Measurements from ENCODE around the gene ZDHHC24.

DNA sequence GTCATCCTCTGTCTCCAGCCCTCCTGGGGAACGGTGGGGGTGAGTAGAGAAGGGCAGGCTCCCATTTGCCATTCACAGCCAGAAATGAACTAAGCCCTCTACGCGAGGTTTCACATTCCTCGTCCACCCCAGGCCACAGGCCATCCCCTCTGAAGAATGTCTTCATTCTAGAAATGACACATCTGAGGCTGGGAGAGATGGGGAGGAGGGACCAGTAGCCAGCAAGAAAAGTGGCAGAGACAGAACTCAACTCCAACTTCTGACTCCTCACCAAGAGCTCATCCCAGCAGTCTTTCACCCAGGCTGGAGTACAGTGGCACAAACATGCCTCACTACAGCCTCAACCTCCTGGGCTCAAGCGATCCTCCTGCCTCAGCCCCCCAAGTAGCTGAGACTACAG is 19.1 kb upstream of the ZDHHC24 start:
- TF ChIP-seq, protein P1, sequence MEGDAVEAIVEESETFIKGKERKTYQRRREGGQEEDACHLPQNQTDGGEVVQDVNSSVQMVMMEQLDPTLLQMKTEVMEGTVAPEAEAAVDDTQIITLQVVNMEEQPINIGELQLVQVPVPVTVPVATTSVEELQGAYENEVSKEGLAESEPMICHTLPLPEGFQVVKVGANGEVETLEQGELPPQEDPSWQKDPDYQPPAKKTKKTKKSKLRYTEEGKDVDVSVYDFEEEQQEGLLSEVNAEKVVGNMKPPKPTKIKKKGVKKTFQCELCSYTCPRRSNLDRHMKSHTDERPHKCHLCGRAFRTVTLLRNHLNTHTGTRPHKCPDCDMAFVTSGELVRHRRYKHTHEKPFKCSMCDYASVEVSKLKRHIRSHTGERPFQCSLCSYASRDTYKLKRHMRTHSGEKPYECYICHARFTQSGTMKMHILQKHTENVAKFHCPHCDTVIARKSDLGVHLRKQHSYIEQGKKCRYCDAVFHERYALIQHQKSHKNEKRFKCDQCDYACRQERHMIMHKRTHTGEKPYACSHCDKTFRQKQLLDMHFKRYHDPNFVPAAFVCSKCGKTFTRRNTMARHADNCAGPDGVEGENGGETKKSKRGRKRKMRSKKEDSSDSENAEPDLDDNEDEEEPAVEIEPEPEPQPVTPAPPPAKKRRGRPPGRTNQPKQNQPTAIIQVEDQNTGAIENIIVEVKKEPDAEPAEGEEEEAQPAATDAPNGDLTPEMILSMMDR (IDR thresholded peaks at IDR 0.05): no peak
- TF ChIP-seq TCF7L2 (IDR thresholded peaks at IDR 0.05; ENCODE audit: low read depth, low read length) (no peak), SIN3A (IDR thresholded peaks at IDR 0.05; ENCODE audit: borderline replicate concordance, insufficient read depth, low read depth, low read length) (no peak), POLR2AphosphoS5 (IDR thresholded peaks at IDR 0.05; ENCODE audit: low read depth, low read length) (no peak)
- TF ChIP-seq, protein P2, sequence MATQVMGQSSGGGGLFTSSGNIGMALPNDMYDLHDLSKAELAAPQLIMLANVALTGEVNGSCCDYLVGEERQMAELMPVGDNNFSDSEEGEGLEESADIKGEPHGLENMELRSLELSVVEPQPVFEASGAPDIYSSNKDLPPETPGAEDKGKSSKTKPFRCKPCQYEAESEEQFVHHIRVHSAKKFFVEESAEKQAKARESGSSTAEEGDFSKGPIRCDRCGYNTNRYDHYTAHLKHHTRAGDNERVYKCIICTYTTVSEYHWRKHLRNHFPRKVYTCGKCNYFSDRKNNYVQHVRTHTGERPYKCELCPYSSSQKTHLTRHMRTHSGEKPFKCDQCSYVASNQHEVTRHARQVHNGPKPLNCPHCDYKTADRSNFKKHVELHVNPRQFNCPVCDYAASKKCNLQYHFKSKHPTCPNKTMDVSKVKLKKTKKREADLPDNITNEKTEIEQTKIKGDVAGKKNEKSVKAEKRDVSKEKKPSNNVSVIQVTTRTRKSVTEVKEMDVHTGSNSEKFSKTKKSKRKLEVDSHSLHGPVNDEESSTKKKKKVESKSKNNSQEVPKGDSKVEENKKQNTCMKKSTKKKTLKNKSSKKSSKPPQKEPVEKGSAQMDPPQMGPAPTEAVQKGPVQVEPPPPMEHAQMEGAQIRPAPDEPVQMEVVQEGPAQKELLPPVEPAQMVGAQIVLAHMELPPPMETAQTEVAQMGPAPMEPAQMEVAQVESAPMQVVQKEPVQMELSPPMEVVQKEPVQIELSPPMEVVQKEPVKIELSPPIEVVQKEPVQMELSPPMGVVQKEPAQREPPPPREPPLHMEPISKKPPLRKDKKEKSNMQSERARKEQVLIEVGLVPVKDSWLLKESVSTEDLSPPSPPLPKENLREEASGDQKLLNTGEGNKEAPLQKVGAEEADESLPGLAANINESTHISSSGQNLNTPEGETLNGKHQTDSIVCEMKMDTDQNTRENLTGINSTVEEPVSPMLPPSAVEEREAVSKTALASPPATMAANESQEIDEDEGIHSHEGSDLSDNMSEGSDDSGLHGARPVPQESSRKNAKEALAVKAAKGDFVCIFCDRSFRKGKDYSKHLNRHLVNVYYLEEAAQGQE (IDR thresholded peaks at IDR 0.05; ENCODE audit: insufficient read depth in 1 of 2, low read depth in 2 of 2, low read length in 1 of 2): no peak

Measured in Panc1 (cell line).